ENCODE results near the gene UNC13C.

Gene UNC13C

GRCh38 chr15:54120949-54121463, 142.8 kb downstream of the UNC13C start:
- no peak for DNase-seq (ENCODE audit: low read depth)

GRCh38 chr15:54127574-54127973, 149.3 kb downstream of the UNC13C start:
- DNase-seq (ENCODE audit: low read depth) = no peak

GRCh38 chr15:54131410-54131809, 153.2 kb downstream of the UNC13C start:
- no peak for DNase-seq (ENCODE audit: low read depth)

GRCh38 chr15:54149115-54149531, 170.9 kb downstream of the UNC13C start:
- DNase-seq (ENCODE audit: low read depth) = no peak

GRCh38 chr15:54150255-54150654, 172.0 kb downstream of the UNC13C start:
- DNase-seq (ENCODE audit: low read depth) = no peak

- DNase-seq (ENCODE audit: low read depth) = no peak
Observed at GRCh38 chr15:54159012-54159411, 180.8 kb downstream of the UNC13C start.

- no peak for DNase-seq (ENCODE audit: low read depth)
Observed at GRCh38 chr15:54187325-54187724, 209.1 kb downstream of the UNC13C start.

GRCh38 chr15:54197995-54198394, 219.8 kb downstream of the UNC13C start:
- no peak for DNase-seq (ENCODE audit: low read depth)

GRCh38 chr15:54206586-54207321, 228.5 kb downstream of the UNC13C start:
- DNase-seq (ENCODE audit: low read depth) = no peak

GRCh38 chr15:54208786-54209185, 230.5 kb downstream of the UNC13C start:
- no peak for DNase-seq (ENCODE audit: low read depth)

- DNase-seq (ENCODE audit: low read depth) = no peak
Observed at GRCh38 chr15:54212635-54213034, 234.4 kb downstream of the UNC13C start.

- no peak for DNase-seq (ENCODE audit: low read depth)
Observed at GRCh38 chr15:54226455-54226854, 248.2 kb downstream of the UNC13C start.

GRCh38 chr15:54227569-54227968, 249.3 kb downstream of the UNC13C start:
- DNase-seq (ENCODE audit: low read depth) = no peak

- DNase-seq (ENCODE audit: low read depth) = no peak
Observed at GRCh38 chr15:54250326-54250725, 272.1 kb downstream of the UNC13C start.

- no peak for DNase-seq (ENCODE audit: low read depth)
Observed at GRCh38 chr15:54256190-54256589, 277.9 kb downstream of the UNC13C start.

- DNase-seq (ENCODE audit: low read depth) = no peak
Observed at GRCh38 chr15:54273928-54274327, 295.7 kb downstream of the UNC13C start.

- DNase-seq (ENCODE audit: low read depth) = no peak
Observed at GRCh38 chr15:54277834-54278233, 299.6 kb downstream of the UNC13C start.

- no peak for DNase-seq (ENCODE audit: low read depth)
Observed at GRCh38 chr15:54280726-54281125, 302.5 kb downstream of the UNC13C start.

GRCh38 chr15:54282228-54282836, 304.1 kb downstream of the UNC13C start:
- no peak for DNase-seq (ENCODE audit: low read depth)

GRCh38 chr15:54288049-54288448, 309.8 kb downstream of the UNC13C start:
- no peak for DNase-seq (ENCODE audit: low read depth)

- DNase-seq (ENCODE audit: low read depth) = no peak
Observed at GRCh38 chr15:54289590-54290136, 311.4 kb downstream of the UNC13C start.

- no peak for DNase-seq (ENCODE audit: low read depth)
Observed at GRCh38 chr15:54298396-54298795, 320.2 kb downstream of the UNC13C start.

GRCh38 chr15:54304321-54304720, 326.1 kb downstream of the UNC13C start:
- no peak for DNase-seq (ENCODE audit: low read depth)
